ENCODE results near the gene POLN. TPM values are rescaled to one million over a fixed set of nuclear protein-coding genes. Genes with fewer than 3 reads are reported as not detected.

POLN gene
- total RNA-seq, 1 experiment from 2014 or later = 0.26 TPM

GRCh38 chr4:2132438-2132837, 109.5 kb downstream of the POLN start:
- Histone ChIP-seq H3K27me3 (ENCODE audit: low read length) (no peaks in the 10 kb centered on the region), H3F3A (ENCODE audit: low read length, unreplicated experiment) (no peaks in the 10 kb centered on the region), H3K9ac (ENCODE audit: low read length) (no peak overlapping the region), H3K4me3 (ENCODE audit: low read length) (no peak overlapping the region), H3K36me3 (ENCODE audit: low read depth, low read length) (no peaks in the 10 kb centered on the region; the same call in 1 of the 2 replicates), H3K4me2 (ENCODE audit: low read length) (no peak overlapping the region), H3K9me2 (replicated peaks; ENCODE audit: low read length) (no peaks in the 10 kb centered on the region), H3K79me2 (ENCODE audit: low read length) (no peaks in the 10 kb centered on the region), H3K27ac (ENCODE audit: low read length) (no peak overlapping the region), H3K9me3 (ENCODE audit: low read length) (peaks cover 11% of the 10 kb centered on the region), H3K4me1 (ENCODE audit: insufficient read depth, low read length) (no peaks in the 10 kb centered on the region), H2AFZ (ENCODE audit: low read length) (no peak overlapping the region), H4K20me1 (ENCODE audit: low read length) (no peaks in the 10 kb centered on the region)
- intact Hi-C loops (cut with micrococcal nuclease) = no loop called here
- TF ChIP-seq EZH2phosphoT487 (IDR thresholded peaks at IDR 0.05; ENCODE audit: borderline replicate concordance, low read length) (no peak), EZH2 (IDR thresholded peaks at IDR 0.05; ENCODE audit: low read length, unreplicated experiment) (no peak)
- ATAC-seq = no peak
- BruUV-seq (replicated peaks) = no TSS peak
- no peak for DNase-seq
- POLR2A ChIA-PET (ENCODE audit: unreplicated experiment) = no interaction called here
- CTCF ChIA-PET = no interaction called here

- Histone ChIP-seq H3K4me2 (ENCODE audit: low read length) (no peak overlapping the region), H3K4me1 (ENCODE audit: insufficient read depth, low read length) (no peaks in the 10 kb centered on the region), H3K79me2 (ENCODE audit: low read length) (no peaks in the 10 kb centered on the region), H4K20me1 (ENCODE audit: low read length) (no peaks in the 10 kb centered on the region), H3K27ac (ENCODE audit: low read length) (no peak overlapping the region), H3K9ac (ENCODE audit: low read length) (no peak overlapping the region), H3K4me3 (ENCODE audit: low read length) (no peak overlapping the region), H3K36me3 (ENCODE audit: low read depth, low read length) (no peaks in the 10 kb centered on the region; the same call in 1 of the 2 replicates), H3K9me3 (ENCODE audit: low read length) (peaks cover 10% of the 10 kb centered on the region), H2AFZ (ENCODE audit: low read length) (no peak overlapping the region), H3K9me2 (replicated peaks; ENCODE audit: low read length) (no peaks in the 10 kb centered on the region), H3K27me3 (ENCODE audit: low read length) (no peaks in the 10 kb centered on the region), H3F3A (ENCODE audit: low read length, unreplicated experiment) (no peaks in the 10 kb centered on the region)
- DNase-seq (no peak), ATAC-seq (no peak)
- intact Hi-C loops (cut with micrococcal nuclease) = no loop called here
- TF ChIP-seq, protein P1, sequence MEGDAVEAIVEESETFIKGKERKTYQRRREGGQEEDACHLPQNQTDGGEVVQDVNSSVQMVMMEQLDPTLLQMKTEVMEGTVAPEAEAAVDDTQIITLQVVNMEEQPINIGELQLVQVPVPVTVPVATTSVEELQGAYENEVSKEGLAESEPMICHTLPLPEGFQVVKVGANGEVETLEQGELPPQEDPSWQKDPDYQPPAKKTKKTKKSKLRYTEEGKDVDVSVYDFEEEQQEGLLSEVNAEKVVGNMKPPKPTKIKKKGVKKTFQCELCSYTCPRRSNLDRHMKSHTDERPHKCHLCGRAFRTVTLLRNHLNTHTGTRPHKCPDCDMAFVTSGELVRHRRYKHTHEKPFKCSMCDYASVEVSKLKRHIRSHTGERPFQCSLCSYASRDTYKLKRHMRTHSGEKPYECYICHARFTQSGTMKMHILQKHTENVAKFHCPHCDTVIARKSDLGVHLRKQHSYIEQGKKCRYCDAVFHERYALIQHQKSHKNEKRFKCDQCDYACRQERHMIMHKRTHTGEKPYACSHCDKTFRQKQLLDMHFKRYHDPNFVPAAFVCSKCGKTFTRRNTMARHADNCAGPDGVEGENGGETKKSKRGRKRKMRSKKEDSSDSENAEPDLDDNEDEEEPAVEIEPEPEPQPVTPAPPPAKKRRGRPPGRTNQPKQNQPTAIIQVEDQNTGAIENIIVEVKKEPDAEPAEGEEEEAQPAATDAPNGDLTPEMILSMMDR (conservative IDR thresholded peaks at IDR 0.05; ENCODE audit: low read depth, low read length) = no peak
- TF ChIP-seq EZH2phosphoT487 (IDR thresholded peaks at IDR 0.05; ENCODE audit: borderline replicate concordance, low read length) = no peak
- TF ChIP-seq EZH2 (IDR thresholded peaks at IDR 0.05; ENCODE audit: low read length, unreplicated experiment) = no peak
- ChIA-PET POLR2A (ENCODE audit: unreplicated experiment) (interaction anchor here (0.6 kb wide), 1 partner anchor 22 kb away, joined by 4 read pairs; no protein-coding TSS in a partner anchor), CTCF (no interaction called here)
- BruUV-seq (replicated peaks) = no TSS peak
Observed at GRCh38 chr4:2127609-2128332, 114.2 kb downstream of the POLN start.

GRCh38 chr4:2126309-2127043, 115.4 kb downstream of the POLN start:
- no peak for TF ChIP-seq EZH2 (IDR thresholded peaks at IDR 0.05; ENCODE audit: low read length, unreplicated experiment)
- no peak for TF ChIP-seq EZH2phosphoT487 (IDR thresholded peaks at IDR 0.05; ENCODE audit: borderline replicate concordance, low read length)
- TF ChIP-seq, protein P1 (conservative IDR thresholded peaks at IDR 0.05; ENCODE audit: low read depth, low read length) = no peak
- POLR2A ChIA-PET (ENCODE audit: unreplicated experiment) = no interaction called here
- H3K9me3 ChIP-seq (ENCODE audit: low read length) = no peaks in the 10 kb centered on the region
- H2AFZ ChIP-seq (ENCODE audit: low read length) = no peak overlapping the region
- no peaks in the 10 kb centered on the region for H3K9me2 ChIP-seq (replicated peaks; ENCODE audit: low read length)
- no peaks in the 10 kb centered on the region for H3K27me3 ChIP-seq (ENCODE audit: low read length)
- H3K79me2 ChIP-seq (ENCODE audit: low read length) = no peaks in the 10 kb centered on the region
- no peaks in the 10 kb centered on the region for H3F3A ChIP-seq (ENCODE audit: low read length, unreplicated experiment)
- H4K20me1 ChIP-seq (ENCODE audit: low read length) = no peaks in the 10 kb centered on the region
- H3K9ac ChIP-seq (ENCODE audit: low read length) = no peak overlapping the region
- H3K4me3 ChIP-seq (ENCODE audit: low read length) = no peak overlapping the region
- H3K4me1 ChIP-seq (ENCODE audit: insufficient read depth, low read length) = no peaks in the 10 kb centered on the region
- CTCF ChIA-PET = no interaction called here
- H3K27ac ChIP-seq (ENCODE audit: low read length) = no peak overlapping the region
- no peak for DNase-seq
- no peak overlapping the region for H3K4me2 ChIP-seq (ENCODE audit: low read length)
- intact Hi-C loops (cut with micrococcal nuclease) = no loop called here
- no peaks in the 10 kb centered on the region for H3K36me3 ChIP-seq (ENCODE audit: low read depth, low read length)
- ATAC-seq = no peak
- BruUV-seq (replicated peaks) = no TSS peak

All from PC-3 (cell line).